GM21528 (cell line): ENCODE results near the gene FBXO21.
A peak's percentile ranks its signal among the peaks of the same experiment; 100 is the strongest.

ENCODE experiments used
- ATAC-seq: cut with Tn5 transposase; IDR thresholded peaks from one replicate; pipeline ENCODE4 v1.9.1; 2021; ENCODE audit warnings: mild to moderate bottlenecking, moderate library complexity; ENCODE audit not compliant: unreplicated experiment, low FRiP score

The FBXO21 gene

DNA sequence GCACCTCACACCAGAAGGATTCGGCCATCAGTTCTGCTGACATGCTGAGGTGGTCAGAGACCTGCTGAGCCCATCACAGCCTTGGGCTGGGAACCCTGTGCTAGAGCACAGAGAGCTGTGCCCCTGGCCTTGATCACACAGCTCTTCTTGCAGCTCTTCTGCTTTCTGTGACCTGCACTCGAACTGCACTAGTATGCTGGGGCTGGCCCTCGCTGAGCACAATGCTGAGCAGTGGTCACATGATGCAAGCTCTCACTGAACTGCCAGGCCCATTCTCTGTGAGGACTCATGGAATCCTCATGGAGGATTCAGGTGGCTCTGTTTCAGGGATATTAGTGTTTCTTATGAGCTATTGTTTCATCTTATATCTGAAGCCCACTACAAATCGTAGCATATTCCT lies 22.5 kb downstream of the FBXO21 start:
- ATAC-seq, result no peak

DNA sequence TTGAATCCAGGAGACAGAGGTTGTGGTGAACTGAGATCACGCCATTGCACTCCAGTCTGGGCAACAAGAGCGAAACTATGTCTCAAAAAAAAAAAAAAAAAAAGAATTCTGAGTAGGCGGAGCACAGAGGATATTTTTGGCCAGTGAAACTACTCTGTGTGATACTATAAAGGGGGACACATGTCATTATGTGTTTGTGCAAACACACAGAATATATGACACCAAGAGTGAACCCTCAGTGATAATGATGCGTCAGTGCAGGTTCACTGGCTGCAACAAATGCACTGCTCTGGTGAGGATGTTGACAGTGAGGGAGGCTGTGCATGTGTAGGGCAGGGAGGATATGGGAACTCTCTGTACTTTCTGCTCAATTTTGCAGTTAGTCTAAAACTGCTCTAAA lies 24.2 kb downstream of the FBXO21 start:
- ATAC-seq, result no peak

DNA sequence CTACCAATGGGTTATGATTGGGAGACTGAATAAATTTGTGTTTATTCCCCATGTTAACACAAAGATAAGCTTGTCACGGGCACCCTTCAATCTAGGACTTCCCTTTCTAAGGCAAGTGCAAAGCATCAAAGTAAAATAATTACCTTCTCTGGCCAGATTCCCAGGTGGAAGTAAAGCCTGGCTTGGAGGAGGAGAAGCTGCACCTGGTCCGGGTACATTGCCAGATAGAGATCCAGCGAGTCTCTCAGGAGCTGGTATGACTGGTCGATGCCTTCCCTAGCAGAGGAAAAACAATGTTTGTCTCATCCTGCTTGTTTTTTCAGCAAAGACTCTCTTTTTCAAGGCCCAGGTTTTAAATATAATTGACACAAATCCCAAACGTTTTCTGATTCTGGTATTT lies 24.9 kb downstream of the FBXO21 start:
- ATAC-seq, result no peak

DNA sequence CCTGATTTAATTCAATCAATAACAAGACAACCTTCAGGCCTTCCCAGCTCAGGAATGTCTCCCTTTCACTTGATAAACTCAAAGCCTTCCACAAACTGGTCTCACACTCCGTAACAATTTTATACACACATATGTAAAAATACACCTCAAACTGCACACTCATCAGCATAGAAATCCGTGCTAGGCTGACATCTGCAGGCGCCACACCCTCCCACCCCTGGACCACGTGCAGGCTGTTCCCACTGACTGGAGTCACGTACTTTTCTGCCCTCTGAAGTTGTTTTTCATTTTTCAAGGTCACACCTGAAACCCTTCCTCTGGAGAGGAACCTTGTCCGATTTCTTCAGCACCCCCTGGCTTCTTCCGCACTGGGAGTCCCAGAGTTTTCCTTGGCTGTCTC lies 27.6 kb downstream of the FBXO21 start:
- ATAC-seq, result no peak

DNA sequence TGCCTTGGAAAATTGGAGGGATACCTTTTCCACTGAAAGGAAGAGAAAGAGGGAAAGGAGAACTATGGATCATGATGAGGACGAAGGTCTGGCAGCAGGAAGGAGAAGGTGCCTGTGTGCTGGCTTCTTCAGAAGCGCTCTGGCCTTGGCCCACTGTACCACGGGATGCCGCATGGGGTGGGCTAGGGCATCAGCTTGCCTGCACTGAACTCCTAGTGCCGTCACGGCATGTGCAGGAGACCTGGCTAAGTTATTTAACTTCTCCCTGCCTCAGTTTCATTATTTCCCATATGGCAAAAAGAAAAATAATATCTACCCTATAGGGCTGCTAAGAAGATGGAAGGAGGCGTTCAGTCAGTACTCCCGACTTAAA lies 28.1 kb downstream of the FBXO21 start:
- no peak for ATAC-seq

DNA sequence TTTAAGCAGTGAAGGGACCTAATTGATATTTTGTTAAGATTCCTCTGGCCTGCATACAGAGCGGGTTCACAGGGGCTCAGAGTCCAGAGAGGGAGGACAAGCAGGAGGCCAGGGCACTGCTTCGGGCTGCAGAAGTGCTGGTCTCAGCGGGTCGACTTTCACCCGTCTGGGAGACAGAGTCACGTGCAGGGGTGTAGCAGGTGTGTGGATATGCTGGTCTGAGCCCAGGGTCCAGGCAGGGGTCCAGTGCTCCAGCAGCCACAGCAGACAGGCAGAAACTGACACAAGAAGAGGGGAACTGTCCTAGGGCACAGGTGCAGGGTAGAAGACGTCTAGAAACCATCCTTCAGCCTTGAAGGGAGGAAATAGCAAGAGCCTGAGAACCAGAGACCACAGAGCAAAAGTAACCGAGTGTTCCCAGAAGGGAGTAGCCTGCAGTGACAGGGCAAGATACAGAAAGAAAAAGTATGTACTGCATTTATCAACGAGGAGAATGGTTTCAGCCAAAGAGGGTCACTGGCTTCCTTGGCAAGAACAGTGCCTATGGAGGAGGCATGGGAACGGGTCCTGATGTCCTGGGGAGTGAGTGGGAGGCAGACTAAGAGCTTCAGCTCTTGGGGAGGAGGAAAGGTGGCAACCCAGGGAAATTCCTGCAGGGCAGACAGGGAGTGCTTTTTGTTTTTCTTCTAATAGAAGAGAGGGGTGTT lies 28.7 kb downstream of the FBXO21 start:
- no peak for ATAC-seq

DNA sequence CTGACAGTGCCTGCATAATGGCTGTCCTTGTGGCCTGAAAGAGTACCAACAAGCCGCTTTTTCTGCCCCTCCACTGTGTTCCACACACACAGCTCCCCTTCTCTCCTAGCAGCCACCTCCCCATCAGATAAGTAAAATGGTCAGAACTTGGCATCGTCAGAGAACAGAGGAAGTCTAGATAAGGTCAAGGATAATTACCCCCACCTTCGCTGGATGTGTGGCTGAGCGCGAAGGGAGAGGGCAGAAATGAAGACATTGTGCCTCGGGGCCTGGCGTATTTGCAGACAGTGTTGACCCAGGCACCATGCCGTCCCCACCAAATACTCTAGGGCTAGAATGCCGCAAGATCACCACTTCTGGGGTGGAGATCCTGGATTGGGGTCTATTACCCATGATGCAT lies 30.6 kb downstream of the FBXO21 start:
- no peak for ATAC-seq

DNA sequence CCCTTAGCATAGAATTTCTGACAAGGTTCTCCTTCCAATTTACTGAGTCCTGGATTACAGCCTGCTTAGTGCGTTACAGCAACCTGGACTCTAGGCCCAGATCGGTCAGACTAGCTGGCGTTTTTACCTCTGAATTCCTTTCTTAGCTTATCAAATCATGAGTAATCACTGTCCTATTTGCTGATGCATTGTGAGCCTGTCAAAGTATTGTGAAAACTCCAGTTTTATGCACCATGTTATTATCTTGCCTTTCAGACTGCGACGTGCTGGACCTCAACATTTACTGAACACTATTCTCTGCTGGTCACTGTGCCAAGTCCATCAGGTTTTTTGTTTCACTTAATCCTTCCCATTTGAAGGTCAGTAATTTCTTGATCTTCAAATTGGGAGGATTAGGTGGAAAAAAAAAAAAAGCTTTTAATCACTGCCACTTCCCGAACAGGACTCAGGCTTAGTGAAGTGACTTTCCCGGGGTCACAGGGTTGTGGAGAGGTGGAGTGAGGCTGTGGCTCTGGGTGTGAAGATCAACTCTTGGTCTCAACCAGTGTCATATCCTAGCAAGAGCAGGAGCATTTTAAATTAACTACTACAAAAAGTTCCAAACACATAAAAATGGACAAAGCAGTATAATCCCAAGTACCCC lies 31.2 kb downstream of the FBXO21 start:
- no peak for ATAC-seq

DNA sequence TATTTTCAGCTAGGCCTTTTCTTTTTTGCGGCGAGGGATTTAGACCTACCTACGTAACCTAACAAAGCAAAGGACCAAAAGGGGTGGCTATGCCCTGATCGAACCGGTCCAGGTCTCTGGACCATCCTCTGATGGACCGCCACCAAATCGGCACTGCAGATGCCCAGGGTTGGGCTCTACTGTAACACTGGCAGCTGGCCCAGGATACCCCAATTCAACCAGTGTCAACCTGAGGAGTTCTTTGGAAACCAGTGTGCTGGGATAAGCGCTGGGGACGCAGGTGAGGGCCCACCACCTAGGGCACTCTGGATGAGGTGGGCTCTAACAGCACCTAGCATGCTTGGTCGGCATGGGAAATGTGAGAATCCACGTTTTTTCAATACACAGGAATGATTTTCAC lies 32.2 kb downstream of the FBXO21 start:
- no peak for ATAC-seq

DNA sequence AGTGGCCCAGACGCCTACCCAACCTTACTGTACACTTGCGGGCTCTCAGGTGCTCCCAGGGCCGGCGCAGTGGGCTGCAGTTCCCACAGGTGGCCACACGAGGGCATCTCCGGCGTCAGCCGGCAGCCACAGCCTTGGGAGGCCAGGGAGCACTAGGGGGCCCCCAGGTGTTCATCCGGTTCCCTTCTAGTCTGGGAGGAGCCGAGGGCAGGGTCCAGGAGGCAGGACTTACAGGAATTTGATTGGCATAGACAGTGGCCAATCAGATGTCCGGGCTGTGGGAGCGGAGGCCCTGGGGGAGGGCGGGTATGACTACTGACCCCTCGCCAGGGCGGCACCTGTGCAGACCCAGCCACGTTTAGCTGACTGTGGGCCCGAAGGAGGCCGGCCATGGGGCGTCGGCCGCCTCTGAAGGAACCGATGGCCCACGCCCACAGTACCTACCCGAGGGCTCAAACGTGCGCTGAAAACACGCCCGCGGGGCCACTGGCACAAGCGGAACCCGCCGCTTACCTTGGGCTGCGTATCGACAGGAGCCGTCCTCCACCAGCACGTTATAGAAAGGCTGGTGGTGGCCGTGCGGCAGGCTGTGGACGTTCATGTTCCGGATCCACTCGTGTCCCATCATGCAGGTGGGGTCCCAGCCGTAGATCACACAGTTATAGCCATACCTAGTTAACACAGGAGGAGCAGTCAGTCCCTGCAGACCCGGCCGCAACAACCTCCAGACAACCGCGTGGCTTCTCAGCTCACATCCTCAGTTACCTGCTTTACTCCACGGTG lies 34.8 kb downstream of the FBXO21 start:
- ATAC-seq, result peak; percentile 57

DNA sequence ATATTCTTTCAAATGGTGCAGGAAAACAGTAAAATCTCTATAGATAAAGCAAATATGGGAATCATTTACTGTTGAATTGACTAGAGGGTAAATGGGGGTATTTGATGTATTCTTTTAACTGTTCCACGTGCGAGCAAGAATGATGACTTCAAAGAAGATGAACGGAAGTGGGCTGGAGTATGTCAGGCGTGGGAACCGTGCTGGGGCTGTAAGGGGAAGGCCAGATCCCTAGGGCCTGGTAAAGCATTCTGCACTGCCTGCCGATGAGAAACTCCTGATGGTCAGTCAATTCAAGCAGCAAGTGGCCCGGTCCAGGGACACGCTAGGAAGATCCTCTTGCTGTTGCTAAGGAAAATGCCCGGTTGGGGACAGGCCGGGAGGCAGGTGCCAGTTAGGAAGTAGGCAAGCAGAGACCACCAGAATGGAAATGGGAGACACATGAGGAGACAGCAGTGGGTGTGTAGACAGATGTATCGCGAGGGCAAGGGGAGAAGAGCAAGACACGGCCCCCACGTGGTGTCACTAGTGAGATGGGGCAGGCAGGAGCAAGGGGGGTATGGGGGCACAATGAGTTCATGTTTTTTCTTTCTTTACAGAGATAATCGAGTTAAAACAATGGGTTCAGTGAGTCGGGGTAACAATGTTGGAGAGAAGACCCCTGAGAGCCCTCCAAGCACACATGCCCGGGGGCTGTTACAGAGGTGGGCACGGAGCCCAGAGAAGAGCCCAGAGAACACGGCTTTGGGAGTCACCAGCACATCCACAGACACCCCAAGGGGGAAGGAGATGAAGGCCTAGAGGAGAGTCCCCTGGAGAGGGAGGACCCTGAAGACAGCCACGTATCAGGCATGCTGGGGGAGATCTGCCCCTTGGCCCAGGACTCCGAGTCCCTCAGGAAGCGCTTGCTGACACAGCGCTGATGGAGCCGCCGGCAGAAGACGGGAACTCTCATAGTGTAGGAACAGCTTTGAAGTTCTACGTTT lies 37.2 kb downstream of the FBXO21 start:
- ATAC-seq, result no peak

DNA sequence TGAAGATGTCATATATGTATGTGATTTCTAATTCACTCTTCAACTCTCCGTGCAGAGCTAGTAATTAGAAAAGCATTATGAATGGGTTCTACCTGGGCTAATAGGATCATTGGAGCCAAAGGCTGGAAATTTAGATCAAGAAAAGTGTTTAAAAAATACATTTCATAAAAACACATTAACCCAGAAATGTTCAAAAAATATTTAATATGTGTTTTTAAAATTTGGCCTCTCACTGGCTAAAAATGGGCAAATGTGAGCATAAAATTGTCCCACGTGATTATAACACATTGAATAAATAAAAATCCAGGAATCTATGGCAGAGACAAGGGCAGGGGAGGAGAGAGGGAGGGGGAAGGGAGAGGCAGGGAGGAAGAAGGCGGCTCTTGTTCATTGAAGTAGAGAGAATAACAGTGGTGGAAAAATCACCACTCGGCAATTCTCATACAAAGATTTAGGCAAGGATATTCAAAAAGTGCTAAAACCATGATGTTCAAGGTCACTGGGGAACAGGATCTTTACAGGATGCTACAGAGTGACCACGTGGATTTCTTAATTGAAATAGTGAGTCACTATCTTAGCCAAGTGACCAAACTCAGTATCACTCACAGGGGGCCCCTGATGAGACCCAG lies 38.8 kb downstream of the FBXO21 start:
- no peak for ATAC-seq

DNA sequence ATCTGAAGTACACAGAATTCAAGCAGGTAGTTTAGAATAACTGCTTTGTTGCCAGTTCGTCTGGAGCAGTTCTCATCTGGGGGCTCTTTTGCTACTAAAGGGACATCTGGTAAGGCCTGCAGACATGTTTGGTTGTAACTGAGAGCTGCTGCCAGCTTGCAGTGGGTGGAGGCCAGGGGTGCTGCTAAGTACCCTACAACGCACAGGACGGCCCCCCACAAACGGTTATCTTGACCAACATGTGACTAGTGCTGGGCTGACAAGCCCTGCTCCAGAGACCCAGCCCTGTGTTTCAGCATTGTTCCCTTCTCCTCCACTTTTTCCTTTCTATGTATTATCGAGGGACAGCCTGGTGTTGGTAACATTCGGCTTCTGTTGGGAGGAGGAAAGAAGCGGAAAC lies 40.8 kb downstream of the FBXO21 start:
- no peak for ATAC-seq

DNA sequence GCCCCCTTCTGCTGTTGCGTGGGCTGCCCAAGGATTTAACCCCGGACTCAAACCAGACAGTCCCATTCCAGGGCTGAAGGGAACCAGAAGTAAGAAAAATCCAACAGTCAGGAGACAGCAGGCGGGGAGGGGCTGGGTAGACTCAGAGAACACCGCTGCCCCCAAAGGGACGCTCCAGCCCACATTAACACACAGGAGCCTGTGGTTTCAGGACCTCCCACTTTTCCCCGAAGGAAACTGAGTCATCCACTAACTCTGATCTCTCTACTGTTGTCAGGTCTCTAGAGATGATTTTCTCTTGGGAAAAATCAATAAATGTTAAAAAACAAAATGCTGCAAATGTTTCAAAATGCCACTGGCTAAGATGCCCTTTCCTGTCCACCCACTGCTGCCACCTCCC lies 41.6 kb downstream of the FBXO21 start:
- no peak for ATAC-seq

DNA sequence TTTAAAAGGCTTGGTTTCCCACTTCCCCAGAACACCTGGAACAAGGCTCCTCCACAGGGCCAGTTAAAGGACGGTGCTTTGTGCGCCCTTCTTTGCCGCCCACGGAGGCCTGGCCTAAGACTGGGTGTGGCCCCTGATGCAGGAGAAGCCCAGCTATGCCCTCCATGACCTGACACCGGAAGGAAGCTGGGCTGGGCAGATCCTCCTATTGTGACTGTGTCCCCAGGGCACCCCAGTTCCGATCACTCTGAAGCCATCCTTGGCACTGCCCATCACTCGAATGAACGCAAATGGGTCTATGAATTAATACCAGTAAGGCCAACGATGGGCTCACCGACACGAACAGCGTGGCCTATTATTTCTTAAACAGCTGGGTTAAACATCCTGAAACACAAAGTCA lies 42.6 kb downstream of the FBXO21 start:
- no peak for ATAC-seq

DNA sequence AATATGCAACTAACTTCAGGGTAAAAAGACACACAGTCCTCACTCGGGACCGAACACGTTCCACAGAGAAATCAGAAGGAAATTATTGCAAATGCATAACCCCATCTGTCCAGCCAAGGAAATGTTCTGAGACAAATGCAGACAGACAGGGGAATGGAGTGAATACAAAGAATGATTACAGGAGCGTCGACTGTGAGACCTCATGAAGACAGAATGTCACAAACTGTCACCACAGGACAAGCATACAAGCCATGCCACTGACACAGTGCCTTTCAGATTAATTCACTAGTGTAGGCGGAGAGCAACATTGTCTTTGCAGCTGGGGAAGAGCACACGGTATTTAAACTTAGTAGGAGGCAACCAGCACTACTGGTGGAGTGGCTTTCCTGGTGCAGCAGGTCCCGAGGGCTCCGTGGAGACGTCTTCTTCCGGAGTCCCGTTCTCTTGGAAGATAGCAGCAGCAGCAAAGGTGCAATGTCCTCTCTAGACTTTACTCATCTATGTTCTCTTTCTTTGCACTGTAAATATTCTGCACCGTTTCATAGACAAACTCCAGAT lies 44.6 kb downstream of the FBXO21 start:
- no peak for ATAC-seq

DNA sequence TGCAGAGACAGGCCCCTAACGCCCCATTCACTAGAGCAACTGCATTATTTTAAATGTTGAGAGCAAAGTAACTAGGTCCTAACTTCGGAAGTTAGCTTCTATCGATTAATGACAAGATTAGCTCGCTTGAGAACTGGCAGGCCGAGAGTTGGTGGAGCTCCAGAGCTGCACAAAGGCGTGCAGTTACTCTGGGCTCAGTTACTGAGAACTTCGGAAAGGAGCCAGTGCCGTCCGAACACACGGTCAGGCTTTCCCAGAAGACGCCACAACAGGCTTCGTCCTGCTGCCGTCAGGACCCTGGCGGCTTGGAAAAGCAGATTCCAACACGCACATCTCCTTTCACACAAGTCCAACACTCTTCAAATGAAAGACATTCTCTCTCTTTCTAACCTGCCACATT lies 45.7 kb downstream of the FBXO21 start:
- no peak for ATAC-seq

DNA sequence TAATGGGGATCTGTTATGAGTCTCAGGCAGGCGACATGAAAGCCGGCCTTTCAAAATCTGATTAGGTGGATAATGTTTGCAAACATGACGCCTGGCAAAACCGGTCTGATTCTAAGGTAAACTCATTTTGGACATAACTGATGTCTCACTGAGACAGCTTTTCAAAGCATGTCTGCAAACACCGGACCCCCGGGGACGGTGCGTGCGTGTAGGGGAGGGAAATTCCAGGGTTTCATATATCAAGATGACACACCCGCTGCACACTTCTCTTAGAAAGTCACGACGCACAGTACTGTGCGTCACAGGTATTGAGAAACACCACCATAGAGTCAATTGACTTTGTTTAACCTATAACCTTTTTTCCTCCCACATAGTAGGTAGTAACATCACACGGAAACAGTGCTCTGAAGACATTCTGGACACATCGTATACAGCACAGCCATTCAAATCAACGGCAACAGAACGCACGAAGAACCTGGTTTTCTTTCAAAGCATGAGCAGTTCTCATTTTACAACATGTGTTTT lies 47.2 kb downstream of the FBXO21 start:
- ATAC-seq, result no peak

DNA sequence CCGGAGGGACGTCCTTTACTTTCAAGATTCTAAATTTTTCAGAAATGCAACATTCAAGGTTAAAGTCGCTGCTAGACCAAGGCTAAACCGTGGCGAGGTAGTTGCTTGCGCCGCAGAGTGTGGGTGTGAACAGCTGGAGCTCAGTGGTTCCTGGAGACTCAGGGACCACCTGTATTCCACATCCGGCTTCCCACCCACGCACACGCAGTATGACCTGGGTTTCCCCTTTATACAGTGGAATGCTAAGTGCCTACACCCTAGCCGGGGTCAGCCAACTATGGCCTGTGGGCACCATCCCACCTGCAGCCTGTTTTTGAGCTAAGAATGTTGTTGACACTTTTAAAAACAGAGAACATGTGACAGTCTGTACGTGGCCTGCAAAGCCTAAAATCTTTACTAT lies 48.2 kb downstream of the FBXO21 start:
- no peak for ATAC-seq
